ENCODE results near the gene FEZF1. TPM values are rescaled to one million over a fixed set of nuclear protein-coding genes. Genes with fewer than 3 reads are reported as not detected.
A peak's percentile ranks its signal among the peaks of the same experiment; 100 is the strongest.
"Not testable (repeated sequence)": the region's sequence is repeated elsewhere in the genome, so short reads cannot be mapped to it uniquely, and the experiment has no call there.

The FEZF1 gene
- total and polyA plus RNA-seq, 5 donors: not detected

GRCh38 chr7:122299624-122300210 lies 4.8 kb downstream of the FEZF1 start:
- H3K4me3 ChIP-seq (ENCODE audit: low read length): peak overlapping the region; percentile 26
- intact Hi-C loops (cut with DNase I): no loop called here
- WGBS: 6% methylated on average over 32 of the region's 32 CpGs
- DNase-seq (peak in 1 of 3 donors; percentile 45), ATAC-seq (no peak)
- H3K4me1 ChIP-seq (ENCODE audit: control insufficient read depth, insufficient read depth, low read length): peaks cover 3% of the 10 kb centered on the region
- no peaks in the 10 kb centered on the region for H3K9me3 ChIP-seq (ENCODE audit: control insufficient read depth, low read length)
- no peak overlapping the region for H3K27ac ChIP-seq (ENCODE audit: low read length)
- peaks cover 5% of the 10 kb centered on the region for H3K27me3 ChIP-seq (ENCODE audit: control insufficient read depth, insufficient read depth)

GRCh38 chr7:122298618-122299017 lies 5.9 kb downstream of the FEZF1 start:
- peaks cover 3% of the 10 kb centered on the region for H3K4me1 ChIP-seq (ENCODE audit: control insufficient read depth, insufficient read depth, low read length)
- DNase-seq (no peak), ATAC-seq (no peak)
- intact Hi-C loops (cut with DNase I): no loop called here
- no peaks in the 10 kb centered on the region for H3K9me3 ChIP-seq (ENCODE audit: control insufficient read depth, low read length)
- no peak overlapping the region for H3K4me3 ChIP-seq (ENCODE audit: low read length)
- WGBS: 65% methylated on average over 2 of the region's 2 CpGs
- peaks cover 5% of the 10 kb centered on the region for H3K27me3 ChIP-seq (ENCODE audit: control insufficient read depth, insufficient read depth)
- no peak overlapping the region for H3K27ac ChIP-seq (ENCODE audit: low read length)

GRCh38 chr7:122298131-122298530 lies 6.4 kb downstream of the FEZF1 start:
- H3K9me3 ChIP-seq (ENCODE audit: control insufficient read depth, low read length): no peaks in the 10 kb centered on the region
- no peak for ATAC-seq
- H3K27ac ChIP-seq (ENCODE audit: low read length): no peak overlapping the region
- peaks cover 3% of the 10 kb centered on the region for H3K4me1 ChIP-seq (ENCODE audit: control insufficient read depth, insufficient read depth, low read length)
- H3K4me3 ChIP-seq (ENCODE audit: low read length): no peak overlapping the region
- 47% methylated on average over 2 of the region's 2 CpGs for WGBS
- DNase-seq: no peak
- H3K27me3 ChIP-seq (ENCODE audit: control insufficient read depth, insufficient read depth): peaks cover 5% of the 10 kb centered on the region
- intact Hi-C loops (cut with DNase I): no loop called here

GRCh38 chr7:122291189-122291588 lies 13.4 kb downstream of the FEZF1 start:
- no peak overlapping the region for H3K4me3 ChIP-seq (ENCODE audit: low read length)
- no peak for ATAC-seq
- no peak for DNase-seq
- H3K27ac ChIP-seq (ENCODE audit: low read length): no peak overlapping the region
- H3K4me1 ChIP-seq (ENCODE audit: control insufficient read depth, insufficient read depth, low read length): no peaks in the 10 kb centered on the region
- H3K27me3 ChIP-seq (ENCODE audit: control insufficient read depth, insufficient read depth): no peaks in the 10 kb centered on the region
- H3K9me3 ChIP-seq (ENCODE audit: control insufficient read depth, low read length): peaks cover 2% of the 10 kb centered on the region
- 86% methylated on average over 2 of the region's 2 CpGs for WGBS
- intact Hi-C loops (cut with DNase I): no loop called here

GRCh38 chr7:122290476-122290875 lies 14.1 kb downstream of the FEZF1 start:
- intact Hi-C loops (cut with DNase I): no loop called here
- Histone ChIP-seq H3K4me3 (ENCODE audit: low read length) (no peak overlapping the region), H3K27ac (ENCODE audit: low read length) (no peak overlapping the region), H3K27me3 (ENCODE audit: control insufficient read depth, insufficient read depth) (no peaks in the 10 kb centered on the region), H3K4me1 (ENCODE audit: control insufficient read depth, insufficient read depth, low read length) (no peaks in the 10 kb centered on the region), H3K9me3 (ENCODE audit: control insufficient read depth, low read length) (peaks cover 2% of the 10 kb centered on the region)
- 86% methylated on average over 1 of the region's 1 CpG for WGBS
- DNase-seq: no peak
- no peak for ATAC-seq

- H3K27ac ChIP-seq (ENCODE audit: low read length): no peak overlapping the region
- no peaks in the 10 kb centered on the region for H3K27me3 ChIP-seq (ENCODE audit: control insufficient read depth, insufficient read depth)
- ATAC-seq (no peak), DNase-seq (no peak)
- 50% methylated on average over 1 of the region's 1 CpG for WGBS
- no peak overlapping the region for H3K4me3 ChIP-seq (ENCODE audit: low read length)
- peaks cover 2% of the 10 kb centered on the region for H3K9me3 ChIP-seq (ENCODE audit: control insufficient read depth, low read length)
- no peaks in the 10 kb centered on the region for H3K4me1 ChIP-seq (ENCODE audit: control insufficient read depth, insufficient read depth, low read length)
- intact Hi-C loops (cut with DNase I): no loop called here
These were observed 15.1 kb downstream of the FEZF1 start for GRCh38 chr7:122289426-122289825.

- H3K27me3 ChIP-seq (ENCODE audit: control insufficient read depth, insufficient read depth); ATAC-seq; intact Hi-C loops (cut with DNase I); H3K4me1 ChIP-seq (ENCODE audit: control insufficient read depth, insufficient read depth, low read length); DNase-seq; H3K27ac ChIP-seq (ENCODE audit: low read length); H3K4me3 ChIP-seq (ENCODE audit: low read length); H3K9me3 ChIP-seq (ENCODE audit: control insufficient read depth, low read length): not testable (repeated sequence)
- WGBS: 91% methylated on average over 16 of the region's 24 CpGs
These were observed 19.9 kb downstream of the FEZF1 start for GRCh38 chr7:122284608-122285007.

GRCh38 chr7:122273117-122273516 lies 31.4 kb downstream of the FEZF1 start:
- no peak for ATAC-seq
- WGBS: 86% methylated on average over 2 of the region's 2 CpGs
- intact Hi-C loops (cut with DNase I): no loop called here
- DNase-seq: no peak
- Histone ChIP-seq H3K4me1 (ENCODE audit: control insufficient read depth, insufficient read depth, low read length) (no peaks in the 10 kb centered on the region), H3K27me3 (ENCODE audit: control insufficient read depth, insufficient read depth) (no peaks in the 10 kb centered on the region), H3K9me3 (ENCODE audit: control insufficient read depth, low read length) (no peaks in the 10 kb centered on the region), H3K27ac (ENCODE audit: low read length) (no peak overlapping the region), H3K4me3 (ENCODE audit: low read length) (no peak overlapping the region)

- Histone ChIP-seq H3K4me1 (ENCODE audit: control insufficient read depth, insufficient read depth, low read length) (no peaks in the 10 kb centered on the region), H3K9me3 (ENCODE audit: control insufficient read depth, low read length) (no peaks in the 10 kb centered on the region), H3K27ac (ENCODE audit: low read length) (no peak overlapping the region), H3K4me3 (ENCODE audit: low read length) (no peak overlapping the region), H3K27me3 (ENCODE audit: control insufficient read depth, insufficient read depth) (peaks cover 2% of the 10 kb centered on the region)
- intact Hi-C loops (cut with DNase I): no loop called here
- ATAC-seq: no peak
- WGBS: 46% methylated on average over 1 of the region's 1 CpG
- no peak for DNase-seq
These were observed 35.3 kb downstream of the FEZF1 start for GRCh38 chr7:122269241-122269640.

GRCh38 chr7:122268101-122268500 lies 36.4 kb downstream of the FEZF1 start:
- Histone ChIP-seq H3K27ac (ENCODE audit: low read length) (no peak overlapping the region), H3K4me3 (ENCODE audit: low read length) (no peak overlapping the region), H3K27me3 (ENCODE audit: control insufficient read depth, insufficient read depth) (peaks cover 2% of the 10 kb centered on the region), H3K4me1 (ENCODE audit: control insufficient read depth, insufficient read depth, low read length) (no peaks in the 10 kb centered on the region), H3K9me3 (ENCODE audit: control insufficient read depth, low read length) (no peaks in the 10 kb centered on the region)
- 43% methylated on average over 3 of the region's 3 CpGs for whole genome bisulfite sequencing
- DNase-seq: no peak
- intact Hi-C loops (cut with DNase I): no loop called here
- no peak for ATAC-seq

- DNase-seq (no peak), ATAC-seq (no peak)
- 49% methylated on average over 4 of the region's 4 CpGs for WGBS
- no peaks in the 10 kb centered on the region for H3K4me1 ChIP-seq (ENCODE audit: control insufficient read depth, insufficient read depth, low read length)
- no peak overlapping the region for H3K4me3 ChIP-seq (ENCODE audit: low read length)
- peaks cover 5% of the 10 kb centered on the region for H3K27me3 ChIP-seq (ENCODE audit: control insufficient read depth, insufficient read depth)
- H3K27ac ChIP-seq (ENCODE audit: low read length): no peak overlapping the region
- intact Hi-C loops (cut with DNase I): no loop called here
- no peaks in the 10 kb centered on the region for H3K9me3 ChIP-seq (ENCODE audit: control insufficient read depth, low read length)
These were observed 42.3 kb downstream of the FEZF1 start for GRCh38 chr7:122262246-122262645.

- Histone ChIP-seq H3K27ac (ENCODE audit: low read length) (no peak overlapping the region), H3K9me3 (ENCODE audit: control insufficient read depth, low read length) (no peaks in the 10 kb centered on the region), H3K27me3 (ENCODE audit: control insufficient read depth, insufficient read depth) (peaks cover 3% of the 10 kb centered on the region), H3K4me3 (ENCODE audit: low read length) (no peak overlapping the region), H3K4me1 (ENCODE audit: control insufficient read depth, insufficient read depth, low read length) (no peaks in the 10 kb centered on the region)
- DNase-seq: no peak
- intact Hi-C loops (cut with DNase I): no loop called here
- WGBS: 48% methylated on average over 4 of the region's 4 CpGs
- no peak for ATAC-seq
These were observed 43.1 kb downstream of the FEZF1 start for GRCh38 chr7:122261442-122261841.

Measured in right cardiac atrium (tissue), 5 donors.